Measurements from ENCODE around the gene ARHGAP1.

The ARHGAP1 gene

GRCh38 chr11:46640036-46640788 is 60.2 kb downstream of the ARHGAP1 start:
- no peak for DNase-seq (ENCODE audit: low read depth in 2 of 2)

- no peak for DNase-seq (ENCODE audit: low read depth in 2 of 2)
Observed at GRCh38 chr11:46639197-46639839, 61.1 kb downstream of the ARHGAP1 start.

GRCh38 chr11:46637546-46637945 is 62.9 kb downstream of the ARHGAP1 start:
- DNase-seq (ENCODE audit: low read depth in 2 of 2) = no peak

- no peak for DNase-seq (ENCODE audit: low read depth in 2 of 2)
Observed at GRCh38 chr11:46635557-46636139, 64.8 kb downstream of the ARHGAP1 start.

- no peak for DNase-seq (ENCODE audit: low read depth in 2 of 2)
Observed at GRCh38 chr11:46633291-46634217, 66.9 kb downstream of the ARHGAP1 start.

- DNase-seq (ENCODE audit: low read depth in 2 of 2) = no peak
Observed at GRCh38 chr11:46632502-46632901, 67.9 kb downstream of the ARHGAP1 start.

- no peak for DNase-seq (ENCODE audit: low read depth in 2 of 2)
Observed at GRCh38 chr11:46631676-46632075, 68.7 kb downstream of the ARHGAP1 start.

- DNase-seq (ENCODE audit: low read depth in 2 of 2) = no peak
Observed at GRCh38 chr11:46630237-46630636, 70.2 kb downstream of the ARHGAP1 start.

GRCh38 chr11:46628961-46629360 is 71.5 kb downstream of the ARHGAP1 start:
- DNase-seq (ENCODE audit: low read depth in 2 of 2) = no peak

All from stimulated activated CD4-positive, alpha-beta T cell treated with anti-CD3 and anti-CD28 coated beads, Interleukin-1b, Interleukin-23, amount 100 ng/mL, for 1 hour (primary cell).